Osteocyte (in vitro differentiated cells): Measurements from ENCODE around the gene PMIS2. TPM values are rescaled to one million over a fixed set of nuclear protein-coding genes. Genes with fewer than 3 reads are reported as not detected.
"Not testable (repeated sequence)": the region's sequence is repeated elsewhere in the genome, so short reads cannot be mapped to it uniquely, and the experiment has no call there.

Experiments
- DNase-seq: peaks from one replicate; pipeline ENCODE4 v3.0.0; 2021; ENCODE audit warnings: mixed read lengths; ENCODE audit not compliant: unreplicated experiment; ENCODE audit errors: extremely low spot score
- H3K27ac Mint-ChIP-seq: one replicate; pipeline ENCODE4 v1.8.0; 2021; ENCODE audit warnings: mild to moderate bottlenecking, mixed read lengths; ENCODE audit not compliant: unreplicated experiment
- H3K27me3 Mint-ChIP-seq: one replicate; pipeline ENCODE4 v1.8.0; 2021; ENCODE audit warnings: mixed read lengths; ENCODE audit not compliant: unreplicated experiment
- H3K36me3 Mint-ChIP-seq: one replicate; pipeline ENCODE4 v1.8.0; 2021; ENCODE audit warnings: mixed read lengths; ENCODE audit not compliant: unreplicated experiment
- H3K4me1 Mint-ChIP-seq: one replicate; pipeline ENCODE4 v1.8.0; 2021; ENCODE audit warnings: mixed read lengths; ENCODE audit not compliant: unreplicated experiment
- H3K4me3 Mint-ChIP-seq: one replicate; pipeline ENCODE4 v1.8.0; 2021; ENCODE audit warnings: mild to moderate bottlenecking, moderate library complexity, mixed read lengths; ENCODE audit not compliant: unreplicated experiment
- H3K9me3 Mint-ChIP-seq: one replicate; pipeline ENCODE4 v1.8.0; 2021; ENCODE audit warnings: mixed read lengths; ENCODE audit not compliant: unreplicated experiment
- CTCF ChIP-seq: fragments of 200-600 bp; sonication (generic); IDR thresholded peaks from 2 replicates; pipeline ENCODE4 v1.5.0; 2021; ENCODE audit warnings: antibody characterized with exemption, mild to moderate bottlenecking, moderate library complexity
- total RNA-seq: library from RNA; stranded (reverse); gene quantifications from 2 replicates; pipeline ENCODE4 v1.2.1, GENCODE V29; 2021

Gene PMIS2
- total RNA-seq, 1 donor from 2014 or later = not detected

- Mint-ChIP-seq H3K4me1 (peaks cover 3% of the 10 kb centered on the region), H3K4me3 (no peak overlapping the region), H3K36me3 (no peaks in the 10 kb centered on the region), H3K27me3 (peaks cover 24% of the 10 kb centered on the region), H3K27ac (no peak overlapping the region), H3K9me3 (no peaks in the 10 kb centered on the region)
- no peak for TF ChIP-seq CTCF
- no peak for DNase-seq
Observed at GRCh38 chr19:35587321-35587720, 1.3 kb downstream of the PMIS2 start.

- H3K4me1 Mint-ChIP-seq = peaks cover 3% of the 10 kb centered on the region
- no peak for TF ChIP-seq CTCF
- no peaks in the 10 kb centered on the region for H3K36me3 Mint-ChIP-seq
- no peaks in the 10 kb centered on the region for H3K9me3 Mint-ChIP-seq
- H3K27ac Mint-ChIP-seq = no peak overlapping the region
- H3K4me3 Mint-ChIP-seq = no peak overlapping the region
- DNase-seq = no peak
- H3K27me3 Mint-ChIP-seq = peaks cover 13% of the 10 kb centered on the region
Observed at GRCh38 chr19:35590875-35591274, 4.9 kb downstream of the PMIS2 start.

GRCh38 chr19:35592226-35592625 lies 6.3 kb downstream of the PMIS2 start:
- H3K4me1 Mint-ChIP-seq = peaks cover 3% of the 10 kb centered on the region
- TF ChIP-seq CTCF = peak; percentile 50
- no peak overlapping the region for H3K4me3 Mint-ChIP-seq
- DNase-seq = no peak
- no peaks in the 10 kb centered on the region for H3K36me3 Mint-ChIP-seq
- H3K27me3 Mint-ChIP-seq = peaks cover 10% of the 10 kb centered on the region
- no peak overlapping the region for H3K27ac Mint-ChIP-seq
- no peaks in the 10 kb centered on the region for H3K9me3 Mint-ChIP-seq

- not testable (repeated sequence) for DNase-seq, H3K27me3 Mint-ChIP-seq, H3K4me1 Mint-ChIP-seq, H3K9me3 Mint-ChIP-seq, H3K4me3 Mint-ChIP-seq, H3K27ac Mint-ChIP-seq, H3K36me3 Mint-ChIP-seq
Observed at GRCh38 chr19:35595026-35595425, 9.1 kb downstream of the PMIS2 start.

GRCh38 chr19:35595928-35596327 lies 10.0 kb downstream of the PMIS2 start:
- peaks cover 1% of the 10 kb centered on the region for H3K4me1 Mint-ChIP-seq
- no peak overlapping the region for H3K4me3 Mint-ChIP-seq
- DNase-seq = no peak
- peaks cover 8% of the 10 kb centered on the region for H3K27me3 Mint-ChIP-seq
- TF ChIP-seq CTCF = no peak
- no peaks in the 10 kb centered on the region for H3K36me3 Mint-ChIP-seq
- no peaks in the 10 kb centered on the region for H3K9me3 Mint-ChIP-seq
- no peak overlapping the region for H3K27ac Mint-ChIP-seq

GRCh38 chr19:35596366-35596999 lies 10.5 kb downstream of the PMIS2 start:
- no peak for TF ChIP-seq CTCF
- Mint-ChIP-seq H3K4me3 (no peak overlapping the region), H3K9me3 (no peaks in the 10 kb centered on the region), H3K4me1 (peaks cover 1% of the 10 kb centered on the region), H3K27ac (no peak overlapping the region), H3K36me3 (no peaks in the 10 kb centered on the region), H3K27me3 (peaks cover 8% of the 10 kb centered on the region)
- no peak for DNase-seq
